ENCODE results near the gene NTN1.

The NTN1 gene

GRCh38 chr17:9166788-9167187, 145.5 kb downstream of the NTN1 start:
- no peak for DNase-seq (ENCODE audit: low read depth)

- no peak for DNase-seq (ENCODE audit: low read depth)
These were observed 146.1 kb downstream of the NTN1 start for GRCh38 chr17:9167379-9167778.

GRCh38 chr17:9169116-9169515, 147.8 kb downstream of the NTN1 start:
- no peak for DNase-seq (ENCODE audit: low read depth)

GRCh38 chr17:9170336-9170735, 149.0 kb downstream of the NTN1 start:
- DNase-seq (ENCODE audit: low read depth), result no peak

- DNase-seq (ENCODE audit: low read depth), result no peak
These were observed 149.5 kb downstream of the NTN1 start for GRCh38 chr17:9170853-9171252.

- DNase-seq (ENCODE audit: low read depth), result no peak
These were observed 152.2 kb downstream of the NTN1 start for GRCh38 chr17:9173386-9173983.

GRCh38 chr17:9174312-9174711, 153.0 kb downstream of the NTN1 start:
- DNase-seq (ENCODE audit: low read depth), result no peak

- DNase-seq (ENCODE audit: low read depth), result no peak
These were observed 153.7 kb downstream of the NTN1 start for GRCh38 chr17:9174779-9175574.

GRCh38 chr17:9175700-9176467, 154.6 kb downstream of the NTN1 start:
- DNase-seq (ENCODE audit: low read depth), result no peak

- DNase-seq (ENCODE audit: low read depth), result no peak
These were observed 155.9 kb downstream of the NTN1 start for GRCh38 chr17:9177212-9177611.

GRCh38 chr17:9178319-9178718, 157.0 kb downstream of the NTN1 start:
- no peak for DNase-seq (ENCODE audit: low read depth)

GRCh38 chr17:9179602-9180001, 158.3 kb downstream of the NTN1 start:
- no peak for DNase-seq (ENCODE audit: low read depth)

- DNase-seq (ENCODE audit: low read depth), result peak; percentile 18
These were observed 160.3 kb downstream of the NTN1 start for GRCh38 chr17:9181640-9182039.

GRCh38 chr17:9183306-9183705, 162.0 kb downstream of the NTN1 start:
- DNase-seq (ENCODE audit: low read depth), result no peak

GRCh38 chr17:9185142-9185541, 163.8 kb downstream of the NTN1 start:
- DNase-seq (ENCODE audit: low read depth), result no peak

GRCh38 chr17:9185688-9186284, 164.5 kb downstream of the NTN1 start:
- no peak for DNase-seq (ENCODE audit: low read depth)

GRCh38 chr17:9187828-9188227, 166.5 kb downstream of the NTN1 start:
- no peak for DNase-seq (ENCODE audit: low read depth)

GRCh38 chr17:9188367-9188766, 167.1 kb downstream of the NTN1 start:
- DNase-seq (ENCODE audit: low read depth), result no peak

GRCh38 chr17:9189870-9190269, 168.6 kb downstream of the NTN1 start:
- DNase-seq (ENCODE audit: low read depth), result no peak

GRCh38 chr17:9192010-9192409, 170.7 kb downstream of the NTN1 start:
- no peak for DNase-seq (ENCODE audit: low read depth)

GRCh38 chr17:9195411-9195810, 174.1 kb downstream of the NTN1 start:
- no peak for DNase-seq (ENCODE audit: low read depth)

- no peak for DNase-seq (ENCODE audit: low read depth)
These were observed 174.8 kb downstream of the NTN1 start for GRCh38 chr17:9195961-9196670.

Data from CMK (cell line).